ENCODE results near the gene CTSC.

GRCh38 chr11:88297863-88298262 lies 39.7 kb downstream of the CTSC start:
- TF ChIP-seq EP300 (IDR thresholded peaks at IDR 0.05) (no peak), POLR2A (IDR thresholded peaks at IDR 0.05) (no peak)
- TF ChIP-seq, protein P1, sequence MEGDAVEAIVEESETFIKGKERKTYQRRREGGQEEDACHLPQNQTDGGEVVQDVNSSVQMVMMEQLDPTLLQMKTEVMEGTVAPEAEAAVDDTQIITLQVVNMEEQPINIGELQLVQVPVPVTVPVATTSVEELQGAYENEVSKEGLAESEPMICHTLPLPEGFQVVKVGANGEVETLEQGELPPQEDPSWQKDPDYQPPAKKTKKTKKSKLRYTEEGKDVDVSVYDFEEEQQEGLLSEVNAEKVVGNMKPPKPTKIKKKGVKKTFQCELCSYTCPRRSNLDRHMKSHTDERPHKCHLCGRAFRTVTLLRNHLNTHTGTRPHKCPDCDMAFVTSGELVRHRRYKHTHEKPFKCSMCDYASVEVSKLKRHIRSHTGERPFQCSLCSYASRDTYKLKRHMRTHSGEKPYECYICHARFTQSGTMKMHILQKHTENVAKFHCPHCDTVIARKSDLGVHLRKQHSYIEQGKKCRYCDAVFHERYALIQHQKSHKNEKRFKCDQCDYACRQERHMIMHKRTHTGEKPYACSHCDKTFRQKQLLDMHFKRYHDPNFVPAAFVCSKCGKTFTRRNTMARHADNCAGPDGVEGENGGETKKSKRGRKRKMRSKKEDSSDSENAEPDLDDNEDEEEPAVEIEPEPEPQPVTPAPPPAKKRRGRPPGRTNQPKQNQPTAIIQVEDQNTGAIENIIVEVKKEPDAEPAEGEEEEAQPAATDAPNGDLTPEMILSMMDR (IDR thresholded peaks at IDR 0.05): no peak

All from ovary (tissue), 3 donors.